Stimulated activated CD8-positive, alpha-beta memory T cell treated with anti-CD3 and anti-CD28 coated beads, Interleukin-15, amount 100 ng/mL, for 1 hour (primary cell): ENCODE measurements around the gene ZNF506.
"Not testable (repeated sequence)": the region's sequence is repeated elsewhere in the genome, so short reads cannot be mapped to it uniquely, and the experiment has no call there.

Experiments
- DNase-seq: peaks from one replicate; pipeline ENCODE4 v3.0.0-alpha.2; 2020; ENCODE audit warnings: low read depth

The ZNF506 gene

DNA sequence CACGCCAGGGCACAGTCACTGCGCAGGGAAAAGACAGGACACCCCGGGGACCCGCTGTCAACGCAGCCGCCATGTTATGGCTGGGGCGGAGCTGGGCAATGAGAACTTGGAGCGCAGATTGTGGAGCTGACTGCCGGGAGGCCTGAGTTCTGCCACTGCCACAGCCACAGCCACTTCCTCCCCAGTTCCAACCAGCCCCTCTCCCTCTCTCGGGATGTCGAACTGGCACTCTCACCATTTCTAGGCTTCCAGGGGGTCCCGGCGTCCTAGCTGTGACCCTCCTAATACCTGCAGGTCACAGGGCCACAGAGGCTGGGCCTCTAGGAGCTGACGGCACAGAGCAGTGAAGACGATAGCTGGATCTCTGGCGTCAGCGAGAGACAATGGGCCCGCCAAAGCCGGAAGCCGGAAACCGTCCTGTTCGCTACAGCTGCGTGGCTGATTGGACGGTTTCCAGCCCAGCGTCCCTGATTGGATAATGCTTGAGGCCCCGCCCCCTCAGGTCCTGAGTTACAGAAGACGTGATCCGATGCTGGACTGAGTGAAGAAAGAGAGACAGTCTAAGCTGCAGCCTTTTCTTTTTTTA lies at the start of gene ZNF506:
Gene ZNF506, minus strand, starts transcription at position 385 of the 586 bp plus-strand sequence. Its CDS starts 147 bp downstream, at position 238.
- peak; percentile 94 for DNase-seq

DNA sequence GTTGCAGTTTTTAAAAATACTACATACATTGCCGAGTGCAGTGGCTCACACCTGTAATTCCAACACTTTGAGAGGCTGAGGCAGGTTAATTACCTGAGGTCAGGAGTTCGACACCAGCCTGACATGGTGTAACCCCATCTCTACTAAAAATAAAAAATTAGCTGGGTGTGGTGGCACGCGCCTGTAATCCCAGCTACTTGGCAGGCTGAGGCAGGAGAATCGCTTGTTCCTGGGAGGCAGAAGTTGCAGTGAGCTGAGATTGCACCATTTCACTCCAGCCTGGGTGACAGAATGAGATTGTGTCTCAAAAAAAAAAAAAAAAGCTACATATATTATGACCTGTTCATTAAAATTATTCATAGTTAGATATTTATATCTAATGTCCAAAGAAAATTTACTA lies 48.5 kb upstream of the ZNF506 start:
- DNase-seq = not testable (repeated sequence)

DNA sequence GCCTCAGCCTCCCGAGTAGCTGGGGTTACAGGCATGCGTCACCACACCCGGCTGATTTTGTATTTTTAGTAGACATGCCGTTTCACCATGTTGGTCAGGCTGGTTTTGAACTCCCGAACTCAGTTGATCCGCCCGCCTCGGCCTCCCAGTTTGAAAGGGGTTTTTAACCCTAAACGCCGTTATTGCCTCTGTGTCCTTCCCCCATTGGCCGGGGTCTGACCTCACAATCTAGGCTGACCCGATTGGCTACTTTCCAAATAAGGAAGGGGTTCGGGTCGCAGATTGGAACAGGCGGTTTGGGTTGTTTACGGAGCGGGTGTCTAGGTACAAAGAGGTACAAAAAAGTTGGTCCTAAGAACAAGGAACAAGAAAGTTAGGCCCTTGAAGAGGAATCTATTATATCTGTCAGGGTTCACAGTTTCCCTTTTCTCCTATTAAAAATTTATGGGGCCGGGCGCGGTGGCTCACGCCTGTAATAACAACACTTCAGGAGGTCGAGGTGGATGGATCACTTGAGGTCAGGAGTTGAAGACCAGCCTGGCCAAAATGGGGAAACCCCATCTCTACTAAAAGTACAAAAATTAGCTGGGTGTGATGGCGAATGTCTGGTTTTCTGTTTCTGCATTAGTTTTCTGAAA lies 45.2 kb upstream of the ZNF506 start:
- peak; percentile 1 for DNase-seq

DNA sequence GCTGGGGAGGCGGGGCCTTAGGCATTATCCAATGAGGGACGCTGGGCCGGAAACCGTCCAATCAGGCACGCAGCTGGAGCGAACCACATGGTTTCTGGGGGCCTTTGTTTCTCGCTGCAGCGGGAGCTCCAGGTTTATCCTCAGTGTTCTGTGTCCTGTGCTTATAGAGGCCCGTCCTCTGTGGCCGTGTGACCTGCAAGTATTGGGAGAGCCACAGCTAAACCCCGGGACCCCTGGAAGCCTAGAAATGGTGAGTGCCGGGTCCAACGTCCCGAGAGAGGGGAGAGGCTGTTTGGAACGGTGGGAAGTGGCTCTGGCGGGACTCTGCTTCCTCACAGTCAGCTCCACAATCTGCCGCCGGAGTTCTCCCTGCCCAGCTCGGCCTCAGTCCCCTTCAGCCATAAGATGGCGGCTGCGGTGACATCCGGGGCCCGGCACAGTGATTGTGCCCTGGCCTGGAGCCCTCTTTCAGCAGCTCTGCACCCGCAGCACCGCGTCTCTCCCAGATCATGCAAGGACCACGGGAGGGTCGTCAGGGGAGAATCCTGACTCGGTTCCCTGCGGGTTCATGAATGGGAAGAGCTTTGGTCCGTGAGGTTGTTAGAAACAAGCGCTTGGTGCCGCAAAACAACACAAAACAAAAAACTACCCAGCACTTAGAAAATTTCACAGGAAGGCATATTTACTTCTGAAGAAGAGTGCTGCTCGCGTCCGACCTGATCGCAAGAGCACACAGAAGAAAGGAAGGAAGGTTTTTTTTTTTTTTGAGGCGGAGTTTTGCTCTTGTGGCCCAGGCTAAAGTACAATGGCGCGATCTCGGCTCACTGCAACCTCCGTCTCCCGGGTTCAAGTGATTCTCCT lies 44.4 kb upstream of the ZNF506 start, which contains the start of gene ZNF253:
Gene ZNF253, plus strand, starts transcription at position 133 of the 861 bp plus-strand sequence. Its CDS starts 115 bp downstream, at position 248.
- peak; percentile 96 for DNase-seq

DNA sequence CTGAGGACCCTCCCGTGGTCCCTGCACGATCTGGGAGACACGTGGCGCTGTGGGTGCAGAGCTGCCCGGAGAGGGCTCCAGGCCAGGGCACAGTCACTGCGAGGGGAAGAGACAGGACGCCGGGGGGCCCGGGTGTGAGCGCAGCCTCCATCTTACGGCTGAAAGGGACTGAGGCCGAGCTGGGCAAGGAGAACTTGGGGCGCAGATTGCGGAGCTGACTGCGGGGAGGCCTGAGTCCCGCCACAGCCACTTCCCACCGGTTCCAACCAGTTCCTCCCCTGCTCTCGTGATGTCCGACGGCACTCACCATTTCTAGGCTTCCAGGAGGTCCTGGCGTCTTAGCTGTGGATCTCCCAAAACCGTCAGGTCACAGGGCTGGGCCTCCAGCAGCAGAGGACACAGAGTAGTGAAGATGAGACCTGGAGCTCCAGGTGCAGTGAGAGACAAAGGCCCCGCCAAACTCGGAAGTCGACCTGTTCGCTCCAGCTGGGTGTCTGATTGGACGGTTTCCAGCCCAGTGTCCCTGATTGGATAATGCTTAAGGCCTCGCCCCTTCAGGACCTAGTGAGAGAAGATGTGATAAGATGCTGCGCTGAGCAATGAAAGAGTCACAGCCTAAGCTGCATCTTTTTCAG lies 39.3 kb upstream of the ZNF506 start:
- DNase-seq = peak; percentile 7

DNA sequence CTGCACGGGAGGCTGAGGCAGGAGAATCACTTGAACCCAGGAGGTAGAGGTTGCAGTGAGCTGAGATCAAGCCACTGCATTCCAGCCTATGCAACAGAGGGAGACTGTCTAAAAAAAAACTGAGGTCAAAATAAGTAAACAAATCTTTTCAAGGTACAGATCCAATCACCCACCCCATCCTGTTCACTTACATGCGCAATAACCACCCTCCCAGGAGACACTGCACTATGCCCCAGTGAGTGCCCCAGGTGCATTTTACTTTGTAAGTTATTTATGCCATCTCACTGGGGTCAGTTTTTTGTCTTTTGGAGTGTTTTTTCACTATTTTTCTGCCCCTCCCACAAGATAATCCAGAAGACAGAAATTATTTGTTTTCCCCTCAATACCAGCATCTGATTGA lies 37.2 kb upstream of the ZNF506 start:
- no peak for DNase-seq

DNA sequence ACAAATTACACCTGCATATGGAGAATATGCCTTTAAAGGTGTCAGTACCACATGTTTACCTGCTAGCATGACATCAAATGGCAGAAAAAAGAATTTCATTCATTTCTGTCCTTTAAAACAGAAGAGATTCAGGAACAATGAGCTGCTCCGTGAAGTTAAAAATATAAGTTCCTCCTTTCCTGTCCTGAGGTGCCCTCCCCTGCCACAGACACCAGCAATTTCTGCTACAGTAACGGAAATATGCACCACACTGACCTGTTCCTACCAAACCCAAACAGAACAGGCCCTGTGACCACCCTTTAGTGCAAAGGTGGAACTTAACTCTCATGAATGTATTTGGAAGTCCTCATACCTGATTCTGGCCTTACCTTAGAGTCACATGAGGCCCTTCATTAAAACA lies 30.2 kb upstream of the ZNF506 start:
- DNase-seq = not testable (repeated sequence)

DNA sequence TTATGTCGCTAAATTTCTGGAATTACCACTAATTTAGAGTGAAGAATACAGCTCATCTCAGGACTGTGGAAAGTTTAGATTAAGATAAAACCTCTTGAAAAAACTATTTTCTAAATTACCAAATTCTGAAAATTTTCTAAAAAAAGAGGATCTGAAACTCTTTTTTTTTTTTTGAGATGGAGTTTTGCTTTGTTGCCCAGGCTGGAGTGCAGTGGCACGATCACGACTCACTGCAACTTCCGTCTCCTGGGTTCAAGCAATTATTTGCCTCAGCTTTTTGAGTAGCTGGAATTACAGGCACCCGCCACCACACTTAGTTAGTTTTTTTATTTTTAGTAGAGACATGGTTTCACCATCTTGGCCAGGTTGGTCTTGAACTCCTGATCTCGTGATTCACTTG lies 27.5 kb upstream of the ZNF506 start:
- no peak for DNase-seq

DNA sequence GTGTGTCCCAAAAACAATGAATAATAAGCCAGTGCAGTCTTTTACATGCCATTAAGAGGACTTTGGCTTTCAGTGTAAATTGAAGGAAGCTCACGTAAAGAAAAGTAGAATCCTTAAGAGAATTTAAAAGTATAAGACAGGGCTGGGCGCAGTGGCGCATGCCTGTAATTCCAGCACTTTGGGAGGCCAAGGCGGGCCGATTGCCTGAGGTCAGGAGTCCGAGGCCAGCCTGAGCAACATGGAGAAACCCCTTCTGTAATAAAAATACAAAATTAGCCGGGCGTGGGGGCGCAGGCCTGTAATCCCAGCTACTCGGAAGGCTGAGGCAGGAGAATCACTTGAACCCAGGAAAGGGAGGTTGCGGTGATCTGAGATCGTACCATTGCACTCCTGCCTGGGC lies 26.2 kb upstream of the ZNF506 start:
- DNase-seq = no peak

DNA sequence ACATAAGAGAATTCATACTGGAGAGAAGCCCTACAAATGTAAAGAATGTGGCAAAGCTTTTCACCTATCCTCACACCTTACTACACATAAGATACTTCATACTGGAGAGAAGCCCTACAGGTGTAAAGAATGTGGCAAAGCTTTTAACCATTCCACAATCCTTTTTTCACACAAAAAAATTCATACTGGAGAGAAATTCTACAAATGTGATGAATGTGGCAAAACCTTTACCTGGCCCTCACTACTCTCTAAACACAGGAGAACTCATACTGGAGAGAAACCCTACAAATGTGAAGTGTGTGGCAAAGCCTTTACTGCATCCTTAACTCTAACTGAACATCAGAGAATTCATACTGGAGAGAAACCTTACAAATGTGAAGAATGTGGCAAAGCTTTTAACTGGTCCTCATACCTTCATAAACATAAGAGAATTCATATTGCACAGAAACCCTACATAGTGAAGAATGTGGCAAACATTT lies 14.0 kb upstream of the ZNF506 start:
- DNase-seq = no peak

DNA sequence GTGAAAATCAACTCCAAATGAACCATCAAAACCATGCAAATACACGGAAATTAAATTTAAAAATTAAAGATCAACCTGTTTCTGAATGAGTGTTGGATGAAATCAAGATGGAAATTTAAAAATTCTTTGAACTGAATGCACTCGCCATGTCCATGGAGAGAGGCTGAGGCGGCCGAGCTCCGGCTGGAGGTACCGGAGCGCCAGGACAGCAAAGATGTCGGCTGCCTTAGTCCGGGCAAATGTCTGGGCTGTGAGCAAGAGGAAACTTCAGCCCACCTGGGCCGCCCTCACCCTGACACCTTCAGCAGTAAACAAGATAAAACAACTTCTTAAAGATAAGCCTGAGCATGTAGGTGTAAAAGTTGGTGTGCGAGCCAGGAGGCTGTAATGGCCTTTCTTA lies 5.3 kb upstream of the ZNF506 start:
- DNase-seq = no peak

DNA sequence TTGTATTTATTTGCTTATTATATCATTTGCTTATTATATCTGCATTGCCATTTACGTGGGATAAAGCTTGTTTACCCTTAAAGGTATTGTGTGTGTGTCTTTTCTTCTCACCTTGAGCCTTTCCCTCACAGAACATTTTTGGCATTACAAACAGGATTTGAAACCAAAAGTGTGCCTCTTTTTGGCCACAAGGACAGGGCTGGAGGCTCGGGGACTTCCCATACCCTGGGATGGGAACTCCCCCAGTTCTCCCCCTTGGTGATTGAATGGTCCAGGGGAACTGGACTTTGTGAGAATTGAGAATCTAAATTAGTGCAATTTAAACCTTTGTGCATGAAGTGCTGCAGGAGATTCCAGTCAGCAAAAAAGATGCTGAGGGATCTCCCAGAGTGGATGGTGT lies 2.4 kb upstream of the ZNF506 start:
- DNase-seq = no peak

DNA sequence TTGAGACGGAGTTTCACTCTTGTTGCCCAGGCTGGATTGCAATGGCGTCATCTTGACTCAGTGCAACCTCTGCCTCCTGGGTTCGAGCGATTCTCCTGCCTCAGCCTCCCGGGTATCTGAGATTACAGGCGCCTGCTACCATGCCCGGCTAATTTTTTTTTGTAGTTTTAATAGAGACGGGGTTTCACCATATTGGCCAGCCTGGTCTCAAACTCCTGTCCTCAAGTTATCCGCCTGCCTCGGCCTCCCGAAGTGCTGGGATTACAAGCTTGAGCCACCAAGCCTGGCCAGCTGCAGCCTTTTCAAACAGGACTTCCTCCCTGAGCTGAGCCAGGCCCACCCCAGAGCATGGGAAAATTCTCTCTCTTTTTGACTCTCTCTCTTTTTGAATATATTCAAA lies 426 bp upstream of the ZNF506 start:
- DNase-seq = not testable (repeated sequence)

DNA sequence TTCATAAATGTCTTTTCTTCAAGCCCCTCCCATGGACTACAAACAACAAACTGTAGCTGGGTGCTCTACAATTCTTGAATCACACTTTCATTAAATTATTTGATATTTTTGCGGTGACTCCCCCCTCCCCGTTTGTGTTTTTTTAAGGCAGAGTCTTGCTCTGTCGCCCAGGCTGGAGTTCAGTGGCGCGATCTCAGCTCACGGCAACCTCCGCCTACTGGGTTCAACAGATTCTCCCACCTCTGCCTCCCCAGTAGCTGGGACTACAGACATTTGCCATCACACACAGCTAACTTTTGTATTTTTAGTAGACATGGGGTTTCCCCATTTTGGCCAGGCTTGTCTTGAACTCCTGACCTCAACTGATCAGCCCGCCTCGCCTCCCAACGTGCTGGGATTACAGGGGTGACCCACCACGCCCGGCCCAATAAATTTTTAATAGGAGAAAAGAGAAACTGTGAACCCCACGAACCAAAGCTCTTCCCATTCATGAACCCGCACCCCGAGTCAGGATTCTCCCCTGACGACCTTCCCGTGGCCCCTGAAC lies 703 bp downstream of the ZNF506 start:
- DNase-seq = no peak

DNA sequence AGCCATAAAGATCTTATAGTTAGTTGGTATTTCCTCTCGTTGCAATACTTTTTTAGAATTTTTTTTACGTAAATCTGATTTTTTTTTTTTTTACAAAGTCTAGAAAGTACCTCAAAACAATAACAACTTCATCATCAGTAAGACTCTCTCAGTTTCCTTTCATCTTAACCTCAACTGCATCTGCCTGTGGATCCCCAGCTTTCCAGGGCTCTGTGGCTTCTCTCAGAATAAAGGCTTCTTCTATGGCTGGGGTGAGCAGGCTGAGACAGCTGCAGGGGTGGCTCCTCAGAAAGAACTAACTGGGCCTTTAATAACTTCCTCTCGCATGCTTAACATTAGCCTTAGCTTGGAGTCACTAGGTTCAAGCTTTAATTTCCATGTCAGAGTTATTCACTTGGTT lies 4.2 kb downstream of the ZNF506 start:
- DNase-seq = peak; percentile 5

DNA sequence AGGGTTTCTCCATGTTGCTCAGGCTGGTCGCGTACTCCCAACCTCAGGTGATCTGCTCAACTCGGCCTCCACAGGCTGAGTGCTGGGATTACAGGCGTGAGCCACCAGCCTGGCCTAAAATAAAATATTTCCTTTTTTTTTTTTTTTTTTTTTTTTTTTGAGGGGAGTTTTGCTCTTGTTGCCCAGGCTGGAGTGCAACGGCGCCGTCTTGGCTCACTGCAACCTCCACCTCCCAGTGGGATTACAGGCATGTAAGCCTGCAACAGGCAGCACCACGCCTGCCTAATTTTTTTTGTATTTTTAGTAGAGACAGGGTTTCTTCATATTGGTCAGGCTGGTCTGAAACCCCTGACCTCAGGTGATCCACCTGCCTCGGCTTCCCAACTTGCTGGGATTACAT lies 4.9 kb downstream of the ZNF506 start:
- no peak for DNase-seq

DNA sequence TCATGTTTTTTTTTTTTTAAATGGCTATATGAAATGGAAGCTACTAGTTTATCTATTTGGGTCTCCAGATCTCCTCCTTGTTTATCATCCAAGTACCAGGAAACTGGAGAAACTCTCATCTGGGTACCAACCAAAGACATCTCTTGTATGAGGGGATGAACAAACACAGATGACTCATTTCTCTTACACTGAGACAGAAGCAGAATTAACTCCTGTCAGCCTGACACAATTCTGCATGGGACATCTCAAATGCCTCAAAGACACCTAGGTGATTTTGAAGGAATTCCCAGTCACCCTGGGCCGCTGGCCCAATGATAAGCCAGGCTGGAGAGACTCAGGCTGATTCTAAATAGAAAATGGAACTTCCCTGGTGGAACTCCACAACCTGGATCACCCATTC lies 9.6 kb downstream of the ZNF506 start:
- not testable (repeated sequence) for DNase-seq

DNA sequence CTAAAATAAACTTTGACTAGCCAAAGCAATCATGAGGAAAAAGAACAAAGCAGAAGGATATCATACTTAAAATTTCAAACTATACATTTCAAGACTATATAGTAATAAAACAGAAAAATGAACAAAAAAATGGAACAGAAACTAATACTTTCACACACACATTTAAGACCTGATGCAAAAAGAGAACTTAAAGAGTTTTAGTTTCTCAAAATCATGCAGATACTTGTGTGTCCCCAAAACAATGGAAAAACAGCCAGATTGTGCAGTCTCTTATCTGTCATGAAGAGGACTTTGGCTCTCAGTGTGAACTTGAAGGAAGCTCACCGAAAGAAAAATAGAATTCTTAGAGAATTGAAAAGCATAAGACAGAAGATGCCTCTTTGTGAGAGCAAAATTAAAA lies 16.1 kb downstream of the ZNF506 start:
- no peak for DNase-seq

DNA sequence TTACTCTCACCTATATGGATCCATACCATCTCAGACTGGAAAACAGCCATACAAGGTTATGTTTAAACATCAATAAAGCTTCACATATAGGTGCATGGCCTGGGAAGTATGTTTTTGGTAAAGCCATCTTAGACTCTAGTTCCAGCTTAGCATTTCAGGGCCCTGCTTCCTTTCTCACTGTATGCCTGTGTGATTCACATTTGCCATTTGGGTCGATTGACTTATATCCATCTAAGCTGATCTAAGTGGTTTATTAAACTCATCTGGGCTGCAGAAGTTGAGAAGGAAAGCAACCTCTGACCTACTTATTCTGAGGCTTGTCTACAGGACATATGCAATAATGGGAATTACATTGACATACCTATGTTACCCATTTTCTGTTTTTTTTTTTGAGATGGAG lies 33.5 kb downstream of the ZNF506 start:
- no peak for DNase-seq

DNA sequence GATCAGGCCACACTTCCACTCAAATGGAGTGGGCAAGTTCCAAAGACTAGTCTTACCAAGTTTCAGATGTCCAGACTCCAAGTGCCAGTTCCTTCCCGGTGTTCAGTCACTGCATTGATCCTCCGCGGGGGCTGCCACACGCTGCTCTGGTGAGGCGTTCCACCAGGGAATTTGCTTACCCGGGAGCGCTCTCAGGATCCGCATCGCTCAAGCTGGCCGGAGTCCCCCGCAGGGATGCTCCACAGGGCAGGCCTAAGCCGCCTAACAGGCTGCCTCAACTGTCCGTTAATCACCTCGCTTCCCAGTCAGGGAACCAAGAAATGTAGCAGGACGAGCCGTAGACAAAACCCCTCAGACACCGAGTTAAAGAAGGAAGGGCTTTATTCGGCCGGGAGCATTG lies 36.1 kb downstream of the ZNF506 start:
- DNase-seq = not testable (repeated sequence)

DNA sequence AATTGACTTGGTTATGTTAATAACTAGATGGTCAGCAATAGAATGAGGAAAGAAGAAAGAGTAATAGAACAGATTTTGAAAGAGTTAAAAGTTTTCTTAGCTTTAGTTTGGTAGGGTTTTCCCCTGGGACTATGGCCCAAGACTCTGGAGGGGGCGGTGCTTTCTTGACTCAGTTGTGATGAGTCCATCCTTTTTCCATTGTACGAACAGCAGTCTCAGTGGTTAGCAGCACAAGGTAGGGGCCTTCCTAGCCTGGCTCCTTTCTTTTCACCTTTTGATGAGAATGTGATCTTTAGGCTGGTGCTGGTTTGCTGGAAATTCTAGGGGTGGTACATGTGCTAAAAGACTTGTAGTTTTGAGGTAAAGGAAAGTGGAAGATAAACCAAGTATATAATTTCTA lies 38.8 kb downstream of the ZNF506 start:
- DNase-seq = no peak

DNA sequence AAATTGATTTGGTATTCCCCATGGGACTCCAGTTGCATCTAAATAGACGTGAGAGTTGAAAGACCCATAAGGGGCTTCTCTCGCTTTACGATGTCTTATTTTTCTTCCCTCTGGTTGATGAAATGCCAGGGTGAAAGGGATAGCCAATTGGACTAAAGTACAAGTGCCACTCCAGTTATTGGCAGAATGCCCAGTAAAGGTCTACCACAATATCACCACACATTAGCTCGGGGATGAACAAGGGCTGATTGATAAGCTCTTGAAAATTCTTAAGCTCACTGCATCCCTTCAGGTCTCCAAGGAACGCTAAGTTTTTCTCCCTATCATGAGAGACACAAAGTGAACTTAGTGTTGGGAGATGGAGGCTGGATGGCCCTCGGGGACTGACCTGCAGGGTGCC lies 39.8 kb downstream of the ZNF506 start:
- DNase-seq = not testable (repeated sequence)
